ENCODE results near the gene UPK3A. TPM values are rescaled to one million over a fixed set of nuclear protein-coding genes. Genes with fewer than 3 reads are reported as not detected.
"Not testable (repeated sequence)": the region's sequence is repeated elsewhere in the genome, so short reads cannot be mapped to it uniquely, and the experiment has no call there.

The UPK3A gene
- total RNA-seq, 1 donor from 2014 or later, result not detected

GRCh38 chr22:45248832-45249561 lies 35.8 kb upstream of the UPK3A start:
- Mint-ChIP-seq H3K27me3 (ENCODE audit: low read depth) (no peaks in the 10 kb centered on the region), H3K36me3 (ENCODE audit: low read depth) (no peaks in the 10 kb centered on the region), H3K9me3 (ENCODE audit: low read depth) (no peaks in the 10 kb centered on the region), H3K4me3 (ENCODE audit: unreplicated experiment) (no peak overlapping the region), H3K4me1 (ENCODE audit: low read depth) (peaks cover 28% of the 10 kb centered on the region), H3K27ac (ENCODE audit: unreplicated experiment) (no peak overlapping the region)
- TF ChIP-seq, protein P1, sequence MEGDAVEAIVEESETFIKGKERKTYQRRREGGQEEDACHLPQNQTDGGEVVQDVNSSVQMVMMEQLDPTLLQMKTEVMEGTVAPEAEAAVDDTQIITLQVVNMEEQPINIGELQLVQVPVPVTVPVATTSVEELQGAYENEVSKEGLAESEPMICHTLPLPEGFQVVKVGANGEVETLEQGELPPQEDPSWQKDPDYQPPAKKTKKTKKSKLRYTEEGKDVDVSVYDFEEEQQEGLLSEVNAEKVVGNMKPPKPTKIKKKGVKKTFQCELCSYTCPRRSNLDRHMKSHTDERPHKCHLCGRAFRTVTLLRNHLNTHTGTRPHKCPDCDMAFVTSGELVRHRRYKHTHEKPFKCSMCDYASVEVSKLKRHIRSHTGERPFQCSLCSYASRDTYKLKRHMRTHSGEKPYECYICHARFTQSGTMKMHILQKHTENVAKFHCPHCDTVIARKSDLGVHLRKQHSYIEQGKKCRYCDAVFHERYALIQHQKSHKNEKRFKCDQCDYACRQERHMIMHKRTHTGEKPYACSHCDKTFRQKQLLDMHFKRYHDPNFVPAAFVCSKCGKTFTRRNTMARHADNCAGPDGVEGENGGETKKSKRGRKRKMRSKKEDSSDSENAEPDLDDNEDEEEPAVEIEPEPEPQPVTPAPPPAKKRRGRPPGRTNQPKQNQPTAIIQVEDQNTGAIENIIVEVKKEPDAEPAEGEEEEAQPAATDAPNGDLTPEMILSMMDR (IDR thresholded peaks at IDR 0.05), result no peak
- DNase-seq (ENCODE audit: low spot score), result no peak

GRCh38 chr22:45251825-45252224 lies 32.9 kb upstream of the UPK3A start:
- Mint-ChIP-seq H3K36me3 (ENCODE audit: low read depth) (no peaks in the 10 kb centered on the region), H3K4me3 (ENCODE audit: unreplicated experiment) (no peak overlapping the region), H3K27ac (ENCODE audit: unreplicated experiment) (no peak overlapping the region), H3K9me3 (ENCODE audit: low read depth) (no peaks in the 10 kb centered on the region), H3K27me3 (ENCODE audit: low read depth) (no peaks in the 10 kb centered on the region), H3K4me1 (ENCODE audit: low read depth) (peaks cover 8% of the 10 kb centered on the region)
- TF ChIP-seq, protein P1 (IDR thresholded peaks at IDR 0.05), result no peak
- no peak for DNase-seq (ENCODE audit: low spot score)

DNA sequence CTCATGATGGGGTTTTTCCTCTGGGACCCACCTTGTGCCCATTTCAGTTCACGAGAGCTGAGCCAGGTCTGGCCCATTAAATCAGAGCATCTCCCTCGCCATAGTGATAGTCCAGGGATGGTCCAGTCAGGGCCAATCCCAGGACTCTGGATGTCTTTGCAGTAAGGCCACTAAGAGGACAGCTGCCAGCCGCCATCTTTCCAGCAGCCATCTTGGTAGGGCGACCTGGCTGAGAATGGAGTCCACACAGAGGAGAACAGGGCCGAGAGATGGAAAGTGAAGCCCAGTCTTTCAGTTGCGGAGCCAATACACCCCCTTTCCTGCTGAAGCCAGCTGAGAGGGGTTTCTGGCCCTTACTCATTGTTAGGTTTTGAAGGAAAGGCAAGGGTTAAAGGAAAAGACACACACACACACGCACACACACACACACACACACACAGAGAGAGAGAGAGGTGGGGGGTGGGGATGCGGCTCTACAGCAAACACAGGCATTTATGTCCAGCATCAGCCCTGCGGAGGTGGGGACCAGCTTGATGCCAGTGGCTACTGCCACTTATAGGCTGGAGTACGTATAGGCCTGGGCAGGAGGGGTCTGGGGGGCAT lies 31.6 kb upstream of the UPK3A start:
- Mint-ChIP-seq H3K27me3 (ENCODE audit: low read depth) (no peaks in the 10 kb centered on the region), H3K27ac (ENCODE audit: unreplicated experiment) (no peak overlapping the region), H3K9me3 (ENCODE audit: low read depth) (peaks cover 2% of the 10 kb centered on the region)

GRCh38 chr22:45254388-45254787 lies 30.4 kb upstream of the UPK3A start:
- H3K27me3 Mint-ChIP-seq (ENCODE audit: low read depth), result no peaks in the 10 kb centered on the region
- TF ChIP-seq, protein P1 (IDR thresholded peaks at IDR 0.05), result no peak
- H3K36me3 Mint-ChIP-seq (ENCODE audit: low read depth), result no peaks in the 10 kb centered on the region
- DNase-seq (ENCODE audit: low spot score), result no peak
- H3K4me3 Mint-ChIP-seq (ENCODE audit: unreplicated experiment), result no peak overlapping the region
- no peak overlapping the region for H3K27ac Mint-ChIP-seq (ENCODE audit: unreplicated experiment)
- H3K9me3 Mint-ChIP-seq (ENCODE audit: low read depth), result peaks cover 2% of the 10 kb centered on the region
- no peaks in the 10 kb centered on the region for H3K4me1 Mint-ChIP-seq (ENCODE audit: low read depth)

More for the DNA sequence above, 31.6 kb upstream of the UPK3A start:
- no peak for DNase-seq (ENCODE audit: low spot score)
- Mint-ChIP-seq H3K4me1 (ENCODE audit: low read depth) (no peaks in the 10 kb centered on the region), H3K4me3 (ENCODE audit: unreplicated experiment) (no peak overlapping the region), H3K36me3 (ENCODE audit: low read depth) (no peaks in the 10 kb centered on the region)
- TF ChIP-seq, protein P1 (IDR thresholded peaks at IDR 0.05), result no peak

DNA sequence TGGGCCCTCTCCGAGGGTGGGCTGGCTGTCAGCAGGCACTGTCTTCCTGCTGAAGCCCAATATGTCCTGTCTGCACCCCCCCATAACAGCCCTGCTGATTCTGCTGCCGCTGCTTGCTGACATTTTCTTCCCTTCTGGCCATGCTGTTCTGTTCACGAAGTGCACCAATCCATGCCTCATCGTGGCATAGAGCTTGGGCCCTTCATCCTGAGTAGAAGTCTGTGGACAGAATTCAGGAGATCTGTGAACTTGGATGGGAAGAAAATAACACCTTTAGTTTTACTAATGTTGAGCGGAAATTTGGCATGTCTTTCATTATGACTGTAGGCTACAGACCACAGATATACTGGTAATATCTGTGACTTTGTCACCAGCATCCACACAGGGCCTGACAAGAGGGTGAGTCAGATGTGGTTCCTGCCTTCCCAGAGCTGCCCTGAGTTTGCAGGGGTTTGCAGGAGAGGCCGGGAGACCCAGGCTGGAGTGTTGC lies 29.9 kb upstream of the UPK3A start:
- H3K9me3 Mint-ChIP-seq (ENCODE audit: low read depth), result peaks cover 2% of the 10 kb centered on the region
- no peaks in the 10 kb centered on the region for H3K27me3 Mint-ChIP-seq (ENCODE audit: low read depth)
- H3K4me3 Mint-ChIP-seq (ENCODE audit: unreplicated experiment), result no peak overlapping the region
- H3K27ac Mint-ChIP-seq (ENCODE audit: unreplicated experiment), result no peak overlapping the region
- no peak for DNase-seq (ENCODE audit: low spot score)
- H3K4me1 Mint-ChIP-seq (ENCODE audit: low read depth), result no peaks in the 10 kb centered on the region
- TF ChIP-seq, protein P1 (IDR thresholded peaks at IDR 0.05), result no peak
- H3K36me3 Mint-ChIP-seq (ENCODE audit: low read depth), result no peaks in the 10 kb centered on the region

DNA sequence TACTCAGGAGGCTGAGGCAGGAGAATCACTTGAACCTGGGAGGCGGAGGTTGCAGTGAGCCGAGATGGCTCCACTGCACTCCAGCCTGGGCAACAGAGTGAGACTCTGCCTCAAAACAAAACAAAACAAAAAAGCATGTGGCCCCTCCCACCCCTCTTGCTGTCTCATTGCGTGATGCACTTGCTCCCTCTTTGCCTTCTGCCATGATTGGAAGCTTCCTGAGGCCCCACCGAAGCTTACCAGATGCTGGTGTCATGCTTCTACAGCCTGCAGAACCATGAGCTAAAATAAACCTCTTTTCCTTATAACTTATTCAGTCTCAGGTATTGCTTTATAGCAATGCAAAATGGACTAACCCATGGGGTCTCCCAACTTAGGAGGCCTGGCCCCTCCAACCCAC lies 26.8 kb upstream of the UPK3A start:
- H3K4me1 Mint-ChIP-seq (ENCODE audit: low read depth); H3K27ac Mint-ChIP-seq (ENCODE audit: unreplicated experiment); H3K27me3 Mint-ChIP-seq (ENCODE audit: low read depth): not testable (repeated sequence)

More for the DNA sequence above, 26.8 kb upstream of the UPK3A start:
- not testable (repeated sequence) for DNase-seq (ENCODE audit: low spot score); H3K9me3 Mint-ChIP-seq (ENCODE audit: low read depth); H3K4me3 Mint-ChIP-seq (ENCODE audit: unreplicated experiment); H3K36me3 Mint-ChIP-seq (ENCODE audit: low read depth)
